Caco-2 (cell line): ENCODE measurements around the gene RMRP. TPM values are rescaled to one million over a fixed set of nuclear protein-coding genes. Genes with fewer than 3 reads are reported as not detected.
"Not testable (repeated sequence)": the region's sequence is repeated elsewhere in the genome, so short reads cannot be mapped to it uniquely, and the experiment has no call there.

Experiments used
- BruUV-seq: library from RNA; stranded (reverse); fragments of 400-500 nt; replicated peaks from 2 replicates; lab custom pipeline; 2021; lab: Mats Ljungman, UMichigan
- CTCF ChIA-PET: fragments of 300-600 bp; sonication (Branson Sonifier 250); formaldehyde crosslinking; loops from one replicate; lab custom pipeline; 2022; ENCODE audit warnings: antibody characterized with exemption; lab: Charles Lee
- POLR2A ChIA-PET: fragments of 300-600 bp; sonication (Branson Sonifier 250); formaldehyde crosslinking; loops from one replicate; lab custom pipeline; 2022; ENCODE audit warnings: antibody characterized with exemption; lab: Charles Lee
- DNase-seq, 2 experiments: peaks; one replicate each; pipeline versions ENCODE4 v3.0.0 to v3.0.0-alpha.2; 2020 to 2022
- H3K27me3 ChIP-seq: replicated peaks from 2 replicates; pipeline ENCODE4 v1.6.0; 2011; ENCODE audit warnings: low read length; ENCODE audit not compliant: control insufficient read depth, insufficient read depth
- H3K36me3 ChIP-seq: 2 replicates; pipeline ENCODE4 v1.5.1; 2011; ENCODE audit warnings: low read length; ENCODE audit not compliant: control insufficient read depth, insufficient read depth
- H3K4me1 ChIP-seq: fragments of 250-450 bp; sonication (Bioruptor Pico); 2 replicates; pipeline ENCODE4 v1.5.1; 2020; ENCODE audit warnings: mild to moderate bottlenecking
- H3K4me3 ChIP-seq: 2 replicates; pipeline ENCODE4 v1.5.1; 2011; ENCODE audit warnings: low read depth, mild to moderate bottlenecking, control low read depth, low read length
- H3K9me3 ChIP-seq: fragments of 250-450 bp; sonication (Bioruptor Pico); 2 replicates; pipeline ENCODE4 v1.5.1; 2020; ENCODE audit warnings: mild to moderate bottlenecking, moderate library complexity
- H3K27ac Mint-ChIP-seq: one replicate; pipeline ENCODE4 v1.8.0; 2022; ENCODE audit warnings: mixed read lengths; ENCODE audit not compliant: unreplicated experiment
- H3K27me3 Mint-ChIP-seq: one replicate; pipeline ENCODE4 v1.8.0; 2022; ENCODE audit warnings: mixed read lengths; ENCODE audit not compliant: insufficient read depth, unreplicated experiment
- H3K36me3 Mint-ChIP-seq: one replicate; pipeline ENCODE4 v1.8.0; 2022; ENCODE audit warnings: mild to moderate bottlenecking, mixed read lengths; ENCODE audit not compliant: insufficient read depth, unreplicated experiment
- H3K4me1 Mint-ChIP-seq: one replicate; pipeline ENCODE4 v1.8.0; 2022; ENCODE audit warnings: low read depth, mixed read lengths; ENCODE audit not compliant: unreplicated experiment
- H3K4me3 Mint-ChIP-seq: one replicate; pipeline ENCODE4 v1.8.0; 2022; ENCODE audit warnings: mild to moderate bottlenecking, moderate library complexity, mixed read lengths; ENCODE audit not compliant: unreplicated experiment
- H3K9me3 Mint-ChIP-seq: one replicate; pipeline ENCODE4 v1.8.0; 2022; ENCODE audit warnings: mixed read lengths; ENCODE audit not compliant: unreplicated experiment
- CTCF ChIP-seq, 2 experiments: fragments of 200-600 bp in 1 of 2; IDR thresholded peaks; 1 replicate in 1 of 2; 2 replicates in 1 of 2; pipeline versions ENCODE4 v1.5.1 to v1.8.0; 2011 to 2022; ENCODE audit warnings: antibody characterized with exemption in 1 of 2, control low read depth in 1 of 2, inconsistent platforms in 1 of 2, low read depth in 1 of 2, low read length in 1 of 2, mild to moderate bottlenecking in 1 of 2, moderate library complexity in 1 of 2; ENCODE audit not compliant: insufficient read depth in 1 of 2, severe bottlenecking in 1 of 2, unreplicated experiment in 1 of 2
- intact Hi-C: fragments of 100-400 bp; cut with micrococcal nuclease; formaldehyde crosslinking; loops from one replicate; pipeline ENCODE4 v1.10.0; 2022; ENCODE audit not compliant: unreplicated experiment
- total RNA-seq: library from RNA; stranded (reverse); gene quantifications from 2 replicates; pipeline ENCODE4 v1.2.3, GENCODE V29; 2022

The RMRP gene
- total RNA-seq, 1 experiment from 2014 or later: 10,161 TPM

DNA sequence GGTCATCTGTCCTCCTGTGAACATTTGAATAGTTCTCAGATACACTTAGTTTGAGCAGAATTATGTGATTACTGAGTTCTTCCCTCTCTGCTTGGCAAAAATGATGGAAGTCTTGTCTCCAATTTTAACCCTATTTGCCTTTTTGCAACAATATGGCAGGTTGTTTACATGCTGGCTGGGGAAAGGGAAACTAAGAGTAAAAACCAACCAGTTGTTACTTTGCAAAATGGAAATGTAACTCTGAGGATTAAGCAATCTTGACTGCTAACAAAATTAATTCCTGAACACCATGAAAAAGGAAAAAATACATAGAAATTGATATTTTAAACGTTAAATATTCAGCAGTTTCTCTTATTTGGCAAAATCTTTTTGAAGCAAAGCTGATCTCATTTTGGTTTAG lies 18.2 kb downstream of the RMRP start:
- Histone ChIP-seq H3K4me3 (no peak overlapping the region), H3K36me3 (no peaks in the 10 kb centered on the region), H3K27me3 (no peaks in the 10 kb centered on the region), H3K9me3 (no peaks in the 10 kb centered on the region), H3K4me1 (no peaks in the 10 kb centered on the region)
- no peak for TF ChIP-seq CTCF (IDR thresholded peaks at IDR 0.05; ENCODE audit: insufficient read depth in 1 of 2, low read depth in 1 of 2, low read length in 1 of 2, severe bottlenecking in 1 of 2, unreplicated experiment in 1 of 2)
- no TSS peak for BruUV-seq
- ChIA-PET CTCF (interaction anchor here (0.5 kb wide), 1 partner anchor 150 kb away, joined by 7 read pairs; the partner anchor contains the start of gene RUSC2), POLR2A (no interaction called here)
- Mint-ChIP-seq H3K4me3 (no peak overlapping the region), H3K36me3 (peaks cover 6% of the 10 kb centered on the region), H3K27me3 (no peaks in the 10 kb centered on the region), H3K27ac (no peak overlapping the region), H3K9me3 (no peaks in the 10 kb centered on the region), H3K4me1 (no peaks in the 10 kb centered on the region)
- intact Hi-C loops: no loop called here
- no peak for DNase-seq

DNA sequence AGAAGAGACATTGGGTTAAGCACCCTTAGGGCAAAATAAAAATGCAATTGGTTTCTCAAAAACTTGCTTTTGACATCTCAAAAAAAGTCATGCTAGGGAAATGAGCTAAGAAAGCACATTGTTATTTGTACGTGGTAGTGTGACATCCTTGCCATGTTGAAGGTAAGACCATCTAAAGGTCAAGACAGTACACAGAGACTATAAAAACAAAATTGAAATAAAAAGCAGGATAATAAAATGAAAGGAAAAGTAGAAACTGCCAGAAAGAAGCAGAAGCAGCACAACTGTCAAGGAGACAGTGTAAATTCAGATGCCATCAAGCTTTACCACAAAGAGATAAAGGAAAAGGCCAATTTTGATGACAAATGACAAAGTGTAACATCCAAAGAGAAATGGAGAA lies 18.6 kb downstream of the RMRP start:
- H3K9me3 Mint-ChIP-seq, H3K4me3 Mint-ChIP-seq, H3K27me3 Mint-ChIP-seq, H3K27ac Mint-ChIP-seq, H3K9me3 ChIP-seq, H3K36me3 ChIP-seq, H3K27me3 ChIP-seq, intact Hi-C loops, H3K36me3 Mint-ChIP-seq, H3K4me1 Mint-ChIP-seq, H3K4me1 ChIP-seq, CTCF ChIA-PET, POLR2A ChIA-PET, BruUV-seq, H3K4me3 ChIP-seq, DNase-seq: not testable (repeated sequence)

DNA sequence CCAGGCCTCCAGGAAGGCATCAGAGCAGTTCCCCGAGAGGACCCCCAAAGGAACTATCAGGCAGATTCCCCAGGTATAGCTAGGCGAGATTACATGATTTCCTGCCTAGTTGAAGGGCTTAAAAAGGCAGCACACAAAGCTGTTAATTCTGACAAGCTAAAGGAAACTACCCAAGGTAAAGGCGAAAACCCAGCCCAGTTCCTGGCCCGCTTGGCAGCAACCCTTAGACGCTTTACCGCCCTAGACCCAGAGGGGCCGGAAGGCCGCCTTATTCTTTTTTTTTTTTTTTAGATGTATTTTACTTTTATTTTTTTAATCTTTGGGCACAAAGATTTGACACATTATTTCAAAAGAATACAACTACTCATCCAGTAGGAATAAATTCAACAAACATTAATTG lies 19.1 kb downstream of the RMRP start:
- BruUV-seq, H3K4me3 Mint-ChIP-seq, H3K27me3 ChIP-seq, H3K36me3 ChIP-seq, H3K4me1 ChIP-seq, H3K27ac Mint-ChIP-seq, H3K4me1 Mint-ChIP-seq, H3K36me3 Mint-ChIP-seq, H3K9me3 Mint-ChIP-seq, DNase-seq, POLR2A ChIA-PET, H3K27me3 Mint-ChIP-seq, CTCF ChIA-PET, intact Hi-C loops, H3K9me3 ChIP-seq, H3K4me3 ChIP-seq: not testable (repeated sequence)

DNA sequence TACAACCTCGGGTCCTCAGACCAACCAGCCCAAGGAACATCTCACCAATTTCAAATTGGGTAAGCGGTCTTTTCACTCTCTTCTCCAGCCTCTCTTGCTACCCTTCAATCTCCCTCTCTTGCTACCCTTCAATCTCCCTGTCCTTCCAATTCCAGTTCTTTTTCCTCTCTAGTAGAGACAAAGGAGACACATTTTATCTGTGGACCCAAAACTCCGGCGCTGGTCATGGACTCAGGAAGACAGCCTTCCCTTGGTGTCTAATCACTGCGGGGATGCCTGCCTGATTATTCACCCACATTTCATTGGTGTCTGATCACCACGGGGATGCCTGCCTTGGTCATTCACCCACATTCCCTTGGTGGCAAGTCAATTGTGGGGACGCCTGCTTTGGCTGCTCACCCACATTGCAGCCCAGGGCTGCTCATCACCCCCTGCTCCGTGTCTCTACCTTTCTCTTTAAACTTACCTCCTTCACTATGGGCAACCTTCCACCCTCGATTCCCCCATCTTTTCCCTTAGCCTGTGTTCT lies 20.3 kb downstream of the RMRP start:
- H3K4me3 Mint-ChIP-seq, H3K9me3 Mint-ChIP-seq, intact Hi-C loops, H3K9me3 ChIP-seq, H3K27me3 ChIP-seq, H3K4me1 Mint-ChIP-seq, H3K36me3 Mint-ChIP-seq, BruUV-seq, H3K4me1 ChIP-seq, H3K4me3 ChIP-seq, H3K27me3 Mint-ChIP-seq, CTCF ChIA-PET, DNase-seq, POLR2A ChIA-PET, H3K36me3 ChIP-seq, H3K27ac Mint-ChIP-seq: not testable (repeated sequence)

DNA sequence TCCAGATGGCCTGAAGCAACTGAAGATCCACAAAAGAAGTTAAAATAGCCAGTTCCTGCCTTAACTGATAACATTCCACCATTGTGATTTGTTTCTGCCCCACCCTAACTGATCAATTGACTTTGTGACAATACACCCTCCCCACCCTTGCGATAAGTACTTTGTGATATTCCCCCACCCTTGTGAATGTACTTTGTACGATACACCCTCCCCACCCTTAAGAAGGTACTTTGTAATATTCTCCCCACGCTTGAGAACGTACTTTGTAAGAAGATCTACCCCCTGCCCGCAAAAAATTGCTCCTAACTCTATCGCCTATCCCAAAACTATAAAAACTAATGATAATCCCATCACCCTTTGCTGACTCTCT lies 21.0 kb downstream of the RMRP start:
- H3K27me3 Mint-ChIP-seq, intact Hi-C loops, POLR2A ChIA-PET: not testable (repeated sequence)

More for the DNA sequence above, 21.0 kb downstream of the RMRP start:
- H3K9me3 ChIP-seq, H3K4me1 Mint-ChIP-seq, DNase-seq, H3K27ac Mint-ChIP-seq, H3K4me1 ChIP-seq, CTCF ChIA-PET, H3K9me3 Mint-ChIP-seq, BruUV-seq, H3K27me3 ChIP-seq, H3K4me3 Mint-ChIP-seq, H3K4me3 ChIP-seq, H3K36me3 Mint-ChIP-seq, H3K36me3 ChIP-seq: not testable (repeated sequence)
